Measurements from ENCODE around the gene SSR1.
"Not testable (repeated sequence)": the region's sequence is repeated elsewhere in the genome, so short reads cannot be mapped to it uniquely, and the experiment has no call there.

Gene SSR1

DNA sequence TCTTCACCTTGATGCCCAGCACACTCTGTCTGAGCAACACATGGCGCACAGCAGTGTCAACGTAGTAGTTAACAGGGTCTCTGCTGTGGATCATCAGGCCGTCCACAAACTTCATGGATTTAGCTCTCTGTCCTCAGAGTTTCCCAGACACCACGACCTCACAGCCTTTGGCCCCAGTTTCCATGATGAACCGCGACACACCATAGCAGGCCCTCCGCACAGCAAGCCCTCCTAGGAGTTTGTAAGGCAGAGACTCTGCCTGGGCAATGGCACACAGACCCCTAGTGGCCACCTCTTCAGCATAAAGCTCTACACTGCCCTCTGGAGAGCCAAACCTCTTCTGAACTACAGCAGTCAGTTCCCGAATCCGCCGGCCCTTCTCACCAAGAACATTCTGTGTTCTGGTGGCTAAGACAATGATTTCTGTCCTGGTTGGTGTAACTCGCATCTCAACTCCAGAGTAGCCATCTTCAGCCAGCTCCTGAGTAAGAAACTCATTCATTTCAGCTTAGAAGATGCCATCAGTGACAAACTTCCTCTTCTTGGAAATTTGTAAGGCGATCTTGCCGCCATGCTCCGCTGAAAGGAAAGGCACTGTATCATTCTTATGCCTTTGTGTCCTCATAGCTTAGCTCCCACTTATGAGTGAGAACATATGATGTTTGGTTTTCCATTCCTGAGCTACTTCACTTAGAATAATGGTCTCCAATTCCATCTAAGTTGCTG, 26.2 kb upstream of the SSR1 start:
- TF ChIP-seq, protein P1, sequence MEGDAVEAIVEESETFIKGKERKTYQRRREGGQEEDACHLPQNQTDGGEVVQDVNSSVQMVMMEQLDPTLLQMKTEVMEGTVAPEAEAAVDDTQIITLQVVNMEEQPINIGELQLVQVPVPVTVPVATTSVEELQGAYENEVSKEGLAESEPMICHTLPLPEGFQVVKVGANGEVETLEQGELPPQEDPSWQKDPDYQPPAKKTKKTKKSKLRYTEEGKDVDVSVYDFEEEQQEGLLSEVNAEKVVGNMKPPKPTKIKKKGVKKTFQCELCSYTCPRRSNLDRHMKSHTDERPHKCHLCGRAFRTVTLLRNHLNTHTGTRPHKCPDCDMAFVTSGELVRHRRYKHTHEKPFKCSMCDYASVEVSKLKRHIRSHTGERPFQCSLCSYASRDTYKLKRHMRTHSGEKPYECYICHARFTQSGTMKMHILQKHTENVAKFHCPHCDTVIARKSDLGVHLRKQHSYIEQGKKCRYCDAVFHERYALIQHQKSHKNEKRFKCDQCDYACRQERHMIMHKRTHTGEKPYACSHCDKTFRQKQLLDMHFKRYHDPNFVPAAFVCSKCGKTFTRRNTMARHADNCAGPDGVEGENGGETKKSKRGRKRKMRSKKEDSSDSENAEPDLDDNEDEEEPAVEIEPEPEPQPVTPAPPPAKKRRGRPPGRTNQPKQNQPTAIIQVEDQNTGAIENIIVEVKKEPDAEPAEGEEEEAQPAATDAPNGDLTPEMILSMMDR (conservative IDR thresholded peaks at IDR 0.05; ENCODE audit: control insufficient read depth, insufficient read depth, low read depth, low read length) = peak; percentile 32
- DNase-seq (ENCODE audit: low read depth) = peak; percentile 24

DNA sequence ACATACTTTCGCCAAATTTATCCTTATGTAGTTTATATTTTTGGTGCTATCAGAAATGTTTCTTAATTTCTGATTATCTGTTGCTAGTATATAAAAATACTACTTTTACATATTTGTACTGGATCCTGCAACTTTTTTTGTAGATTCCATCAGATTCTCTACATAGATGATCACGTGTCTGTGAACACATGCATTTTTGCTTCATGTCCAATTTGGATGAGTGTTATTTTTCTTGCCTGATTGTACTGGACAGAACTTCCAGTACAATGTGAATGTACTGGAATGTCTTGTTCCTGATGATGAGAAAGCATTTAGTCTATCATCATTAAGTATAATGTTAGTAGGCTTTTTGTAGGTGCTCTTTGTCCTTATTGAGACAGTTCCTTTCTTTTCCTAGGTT, 25.0 kb upstream of the SSR1 start:
- TF ChIP-seq, protein P1 (conservative IDR thresholded peaks at IDR 0.05; ENCODE audit: control insufficient read depth, insufficient read depth, low read depth, low read length) = no peak
- H3K4me3 ChIP-seq (ENCODE audit: control insufficient read depth, low read depth, low read length) = no peak overlapping the region
- peak; percentile 45 for DNase-seq (ENCODE audit: low read depth)

More for the DNA sequence above, 26.2 kb upstream of the SSR1 start:
- H3K4me3 ChIP-seq (ENCODE audit: control insufficient read depth, low read depth, low read length) = not testable (repeated sequence)

DNA sequence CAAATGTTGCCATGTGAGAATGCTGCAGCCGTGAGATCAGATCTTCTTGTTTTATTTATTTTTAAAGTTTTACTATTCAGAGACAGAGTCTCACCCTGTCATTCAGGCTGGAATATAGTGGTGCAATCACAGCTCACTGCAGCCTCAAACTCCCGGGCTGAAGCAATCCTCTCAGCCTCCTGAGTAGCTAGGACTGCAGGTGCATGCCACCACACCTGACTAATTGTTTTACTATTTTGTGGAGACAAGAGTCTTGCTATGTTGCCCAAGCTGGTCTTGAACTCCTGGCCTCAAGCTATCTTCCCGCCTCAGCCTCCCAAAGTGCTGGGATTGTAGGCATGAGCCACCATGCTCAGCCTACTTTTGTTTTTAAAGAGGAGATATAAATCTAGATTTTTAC, 22.5 kb upstream of the SSR1 start:
- no peak overlapping the region for H3K4me3 ChIP-seq (ENCODE audit: control insufficient read depth, low read depth, low read length)
- no peak for DNase-seq (ENCODE audit: low read depth)
- TF ChIP-seq, protein P1 (conservative IDR thresholded peaks at IDR 0.05; ENCODE audit: control insufficient read depth, insufficient read depth, low read depth, low read length) = no peak

DNA sequence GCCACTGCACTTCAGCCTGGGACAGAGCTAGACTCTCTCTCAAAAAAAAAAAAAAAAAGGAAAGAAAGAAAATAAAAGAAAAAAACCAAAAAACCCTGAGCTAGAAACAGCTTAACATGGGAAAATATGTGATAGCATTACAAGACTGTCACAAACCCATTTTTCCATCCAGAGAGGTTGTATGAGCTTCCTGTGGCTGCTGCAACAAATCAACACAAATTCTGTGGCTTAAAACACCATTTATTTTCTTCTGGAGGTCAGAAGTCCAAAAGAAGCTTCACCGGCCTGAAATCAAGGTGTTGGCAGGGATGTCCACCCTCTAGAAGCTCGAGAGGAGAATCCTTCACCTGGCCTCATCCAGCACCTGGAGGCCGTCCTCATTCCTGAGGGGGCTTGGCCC, 21.7 kb upstream of the SSR1 start:
- H3K4me3 ChIP-seq (ENCODE audit: control insufficient read depth, low read depth, low read length) = no peak overlapping the region
- no peak for DNase-seq (ENCODE audit: low read depth)
- TF ChIP-seq, protein P1 (conservative IDR thresholded peaks at IDR 0.05; ENCODE audit: control insufficient read depth, insufficient read depth, low read depth, low read length) = no peak

DNA sequence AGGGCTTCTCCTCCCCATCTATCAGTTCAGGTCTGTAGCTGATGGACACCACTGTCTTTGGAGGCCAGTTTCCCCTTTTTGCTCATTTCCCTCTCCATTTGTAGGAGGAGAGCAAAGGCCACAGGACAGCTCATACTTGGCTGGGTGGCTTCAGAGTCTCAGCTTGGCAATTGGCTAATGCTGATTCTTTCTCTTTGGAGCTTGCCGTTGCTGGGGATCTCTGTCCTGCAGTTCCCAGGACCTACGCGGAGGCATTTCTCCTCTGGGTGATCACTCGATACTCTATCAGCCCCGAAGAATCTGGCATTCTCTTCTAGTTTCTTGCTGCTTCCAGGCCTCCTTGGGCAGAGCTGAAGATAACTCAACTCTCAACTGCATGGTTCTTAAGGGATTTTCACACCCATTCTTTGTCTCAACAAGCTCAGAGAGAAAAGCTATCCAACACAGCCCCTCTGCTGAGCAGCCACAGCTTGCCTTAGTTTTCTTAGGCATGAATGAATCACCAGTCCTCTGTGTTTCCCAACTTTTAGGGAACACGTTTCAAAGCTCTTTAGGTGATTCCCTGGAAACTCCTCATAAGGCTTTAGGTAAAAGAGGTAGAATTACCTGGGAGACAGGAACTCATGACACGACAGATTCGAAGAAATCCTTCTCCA, 19.2 kb upstream of the SSR1 start:
- DNase-seq (ENCODE audit: low read depth) = peak; percentile 67
- no peak overlapping the region for H3K4me3 ChIP-seq (ENCODE audit: control insufficient read depth, low read depth, low read length)
- TF ChIP-seq, protein P1 (conservative IDR thresholded peaks at IDR 0.05; ENCODE audit: control insufficient read depth, insufficient read depth, low read depth, low read length) = no peak

DNA sequence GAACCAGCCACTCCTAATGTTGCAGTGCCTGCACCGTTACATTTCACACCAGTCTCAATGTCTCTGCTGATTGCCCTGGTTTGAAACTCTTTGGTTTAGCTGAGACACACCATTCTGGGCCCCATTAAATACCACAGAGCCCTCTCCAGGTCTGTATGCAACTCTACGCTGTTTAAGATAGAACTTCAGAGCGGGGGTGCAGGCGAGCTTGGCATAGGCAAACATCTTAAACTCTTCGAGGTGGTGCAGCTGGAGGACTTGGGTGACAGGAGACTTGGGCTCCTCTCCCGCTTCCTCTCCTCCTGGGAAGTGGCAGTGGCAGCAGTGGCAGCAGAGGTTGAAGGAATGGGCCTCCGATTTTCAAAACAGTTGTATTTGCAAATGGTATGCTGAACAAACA, 18.5 kb upstream of the SSR1 start:
- TF ChIP-seq, protein P1 (conservative IDR thresholded peaks at IDR 0.05; ENCODE audit: control insufficient read depth, insufficient read depth, low read depth, low read length) = no peak
- H3K4me3 ChIP-seq (ENCODE audit: control insufficient read depth, low read depth, low read length) = no peak overlapping the region
- DNase-seq (ENCODE audit: low read depth) = no peak
